ENCODE results near the gene FAM53A.
"Not testable (repeated sequence)": the region's sequence is repeated elsewhere in the genome, so short reads cannot be mapped to it uniquely, and the experiment has no call there.

Gene FAM53A

GRCh38 chr4:1685235-1686150 is 1.4 kb upstream of the FAM53A start:
- DNase-seq (ENCODE audit: low read depth) = no peak

GRCh38 chr4:1684506-1685234 is 557 bp upstream of the FAM53A start:
- no peak for DNase-seq (ENCODE audit: low read depth)

GRCh38 chr4:1683261-1683735 is 815 bp downstream of the FAM53A start:
- peak; percentile 77 for DNase-seq (ENCODE audit: low read depth)

GRCh38 chr4:1682860-1683259 is 1.3 kb downstream of the FAM53A start:
- no peak for DNase-seq (ENCODE audit: low read depth)

GRCh38 chr4:1678244-1678643 is 5.9 kb downstream of the FAM53A start:
- DNase-seq (ENCODE audit: low read depth) = no peak

- no peak for DNase-seq (ENCODE audit: low read depth)
Measured at GRCh38 chr4:1676605-1677525, 7.2 kb downstream of the FAM53A start.

GRCh38 chr4:1675802-1676137 is 8.3 kb downstream of the FAM53A start:
- no peak for DNase-seq (ENCODE audit: low read depth)

- DNase-seq (ENCODE audit: low read depth) = no peak
Measured at GRCh38 chr4:1675136-1675801, 8.8 kb downstream of the FAM53A start.

GRCh38 chr4:1674682-1675081 is 9.4 kb downstream of the FAM53A start:
- DNase-seq (ENCODE audit: low read depth) = no peak

GRCh38 chr4:1673671-1674070 is 10.4 kb downstream of the FAM53A start:
- DNase-seq (ENCODE audit: low read depth) = no peak

GRCh38 chr4:1671011-1671410 is 13.1 kb downstream of the FAM53A start:
- DNase-seq (ENCODE audit: low read depth) = not testable (repeated sequence)

- no peak for DNase-seq (ENCODE audit: low read depth)
Measured at GRCh38 chr4:1670279-1670678, 13.8 kb downstream of the FAM53A start.

GRCh38 chr4:1669850-1670249 is 14.3 kb downstream of the FAM53A start:
- DNase-seq (ENCODE audit: low read depth) = no peak

GRCh38 chr4:1669270-1669669 is 14.8 kb downstream of the FAM53A start:
- DNase-seq (ENCODE audit: low read depth) = no peak

GRCh38 chr4:1668488-1668840 is 15.6 kb downstream of the FAM53A start:
- no peak for DNase-seq (ENCODE audit: low read depth)

- no peak for DNase-seq (ENCODE audit: low read depth)
Measured at GRCh38 chr4:1667273-1667672, 16.8 kb downstream of the FAM53A start.

GRCh38 chr4:1666391-1666790 is 17.7 kb downstream of the FAM53A start:
- DNase-seq (ENCODE audit: low read depth) = no peak

GRCh38 chr4:1664141-1664540 is 20.0 kb downstream of the FAM53A start:
- DNase-seq (ENCODE audit: low read depth) = no peak

- no peak for DNase-seq (ENCODE audit: low read depth)
Measured at GRCh38 chr4:1663549-1663948, 20.6 kb downstream of the FAM53A start.

- DNase-seq (ENCODE audit: low read depth) = no peak
Measured at GRCh38 chr4:1661695-1662094, 22.4 kb downstream of the FAM53A start.

- DNase-seq (ENCODE audit: low read depth) = no peak
Measured at GRCh38 chr4:1660948-1661677, 23.0 kb downstream of the FAM53A start.

Measured in GM04503 (cell line).